ENCODE results near the gene LRRC28.
"Not testable (repeated sequence)": the region's sequence is repeated elsewhere in the genome, so short reads cannot be mapped to it uniquely, and the experiment has no call there.

The LRRC28 gene

DNA sequence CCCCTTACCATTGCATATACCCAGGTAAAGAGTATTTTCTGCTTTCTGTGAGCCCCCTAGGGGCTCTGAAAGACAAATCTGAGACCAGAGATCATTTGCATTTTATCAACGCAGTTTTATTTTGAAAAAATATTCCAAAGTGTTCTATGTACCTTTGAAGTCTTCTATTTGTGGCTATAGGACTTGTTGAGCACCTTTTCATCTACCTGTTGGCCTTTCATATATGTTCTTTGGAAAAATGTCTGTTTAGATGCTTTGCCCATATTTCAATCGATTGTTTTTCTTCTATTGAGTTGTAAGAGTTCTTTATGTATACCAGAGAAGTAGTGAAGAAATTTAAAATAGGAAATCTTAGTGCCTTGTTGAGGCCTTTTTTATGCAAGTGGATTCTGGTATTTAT lies 94.0 kb downstream of the LRRC28 start:
- DNase-seq = no peak

DNA sequence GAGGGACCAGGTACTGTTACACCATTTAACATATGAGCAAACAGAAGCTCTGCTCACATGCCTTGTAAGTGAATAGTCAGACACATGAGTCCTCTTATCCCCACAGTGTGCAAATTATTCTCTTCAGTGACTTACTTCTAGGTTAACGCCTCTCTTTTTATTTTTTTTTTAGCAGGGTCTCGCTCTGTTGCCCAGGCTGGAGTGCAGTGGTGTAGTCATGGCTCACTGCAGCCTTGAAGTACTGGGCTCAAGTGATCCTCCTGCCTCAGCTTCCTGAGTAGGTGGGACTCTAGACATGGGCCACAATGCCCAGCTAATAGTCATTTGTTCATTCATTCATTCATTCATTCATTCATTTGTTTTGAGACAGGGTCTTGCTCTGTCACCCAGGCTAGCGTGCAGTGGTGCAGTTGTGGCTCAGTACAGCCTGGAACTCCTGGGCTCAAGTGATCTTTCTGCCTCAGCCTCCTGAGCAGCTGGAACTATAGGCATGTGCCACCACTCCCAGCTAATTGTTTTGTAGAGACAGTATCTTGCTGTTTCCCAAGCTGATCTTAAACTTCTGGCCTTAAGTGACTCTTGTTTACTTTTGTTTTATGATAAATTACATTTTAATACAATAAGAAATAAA lies 94.7 kb downstream of the LRRC28 start:
- DNase-seq = no peak

DNA sequence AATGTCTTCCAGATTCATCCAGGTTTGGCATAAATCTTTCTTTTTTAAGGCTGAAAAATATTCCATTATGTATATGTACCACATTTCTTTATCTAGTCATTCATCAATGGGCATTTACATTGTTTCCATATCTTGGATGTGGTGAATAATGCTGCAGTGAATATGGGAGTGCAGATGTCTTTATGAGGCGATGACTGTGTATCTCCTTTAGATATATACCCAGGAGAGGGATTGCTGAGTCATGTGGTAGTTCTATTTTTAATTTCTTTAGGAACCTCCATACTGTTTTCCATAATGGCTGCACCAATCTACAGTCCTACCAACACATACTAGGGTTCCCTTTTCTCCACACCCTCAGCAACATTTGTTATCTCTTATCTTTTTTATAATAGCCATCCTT lies 96.3 kb downstream of the LRRC28 start:
- no peak for DNase-seq

DNA sequence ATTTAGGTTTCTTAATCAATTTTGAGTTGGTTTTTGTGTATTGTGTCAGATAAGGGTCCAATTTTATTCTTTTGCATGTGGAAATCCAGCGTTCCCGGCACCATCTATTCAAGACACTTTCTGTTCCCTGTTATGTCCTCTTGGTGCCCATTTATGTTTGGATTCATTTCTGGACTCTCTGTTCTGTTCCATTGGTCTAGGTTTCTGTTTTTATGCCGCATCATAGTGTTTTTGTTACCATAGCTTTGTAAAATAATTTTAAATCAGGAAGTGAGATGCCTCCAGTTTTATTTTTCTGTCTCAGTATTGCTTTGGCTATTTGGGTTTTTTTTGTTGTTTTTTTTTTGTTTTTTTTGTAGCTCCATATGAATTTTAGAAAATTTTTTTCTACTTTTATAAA lies 97.1 kb downstream of the LRRC28 start:
- no peak for DNase-seq

DNA sequence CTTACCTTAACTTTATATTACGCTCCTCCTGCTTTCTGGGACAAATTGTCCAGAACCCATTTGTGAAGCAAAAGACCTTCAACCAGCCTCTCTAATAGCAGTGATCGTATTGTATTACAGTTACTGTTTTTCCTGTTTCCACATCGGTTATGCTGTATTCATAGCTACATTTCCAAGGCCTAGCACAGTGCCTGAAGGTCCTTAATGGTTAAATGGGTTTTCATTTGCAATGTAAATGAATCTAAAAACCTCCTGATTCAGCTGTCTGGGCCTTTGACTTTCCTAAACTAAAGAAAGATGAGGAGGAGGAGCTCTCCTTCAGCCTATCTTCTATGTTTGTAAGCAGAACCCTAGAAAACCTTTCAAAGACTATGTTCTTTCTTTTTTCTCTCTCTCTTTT lies 99.1 kb downstream of the LRRC28 start:
- no peak for DNase-seq

DNA sequence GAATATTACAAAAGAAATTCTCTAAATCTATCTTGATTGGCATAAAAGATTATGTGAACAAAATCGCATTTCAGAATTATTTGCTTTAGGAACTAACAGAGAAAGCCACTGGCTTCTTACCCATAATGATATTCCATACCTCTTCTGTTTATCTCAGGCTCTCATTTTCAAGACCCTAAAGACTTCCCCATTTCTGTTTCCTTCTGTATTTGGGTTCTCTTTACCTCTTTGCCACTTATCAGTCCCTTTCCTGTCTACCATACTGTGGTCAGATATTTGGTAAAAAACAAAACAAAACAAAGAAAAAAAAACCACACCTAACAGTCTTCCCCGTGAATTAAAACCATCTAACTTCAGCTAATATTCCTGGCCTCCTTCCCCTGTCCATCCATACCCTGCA lies 108.5 kb downstream of the LRRC28 start:
- DNase-seq = no peak

DNA sequence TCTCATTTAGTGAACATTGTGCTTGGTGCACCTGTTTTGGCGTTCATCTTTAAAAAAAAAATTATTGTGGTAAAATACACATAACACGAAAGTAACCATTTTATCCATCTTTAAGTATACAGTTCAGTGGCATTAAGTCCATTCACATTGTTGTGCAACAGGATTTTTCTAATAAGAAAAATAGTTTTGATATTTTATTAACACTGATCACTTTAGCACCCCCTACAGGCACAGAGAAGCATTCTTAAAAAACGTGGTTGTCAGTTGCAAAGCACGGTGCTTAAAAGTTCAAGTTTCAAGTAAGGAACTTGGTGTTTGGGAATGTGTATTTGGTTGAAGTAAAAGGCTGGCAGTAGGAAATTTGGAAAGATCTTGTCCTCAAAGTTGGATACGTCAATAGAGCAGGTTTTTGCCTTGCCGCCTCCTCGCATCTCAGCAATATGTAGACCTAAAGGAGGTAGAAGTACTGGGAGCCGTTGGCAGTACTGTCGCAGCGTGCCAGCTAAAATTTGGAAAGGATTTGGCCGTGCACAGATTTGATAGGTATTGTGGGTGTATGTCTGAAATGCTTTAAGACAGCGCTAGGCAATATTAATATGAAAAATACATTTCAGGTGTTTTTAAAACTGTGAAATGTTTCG lies 110.4 kb downstream of the LRRC28 start:
- DNase-seq = no peak

DNA sequence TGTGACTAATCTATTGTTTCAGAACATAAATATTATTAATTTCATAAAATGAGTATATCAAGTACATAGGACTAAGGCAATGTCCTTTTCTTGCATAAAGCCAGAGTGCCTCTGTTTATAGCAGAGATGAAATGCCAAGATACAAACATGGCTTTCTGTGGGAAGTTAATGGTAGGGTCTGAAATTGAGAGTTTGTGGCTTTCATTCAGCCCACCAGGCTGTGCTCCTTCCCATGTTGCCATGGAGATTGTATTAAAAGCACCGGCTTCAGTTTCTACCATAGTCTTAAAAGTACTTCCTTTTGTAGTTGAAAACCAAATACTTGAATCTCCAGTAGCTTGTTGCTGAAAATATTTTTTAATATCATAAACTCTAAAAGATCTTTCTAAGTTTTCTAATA lies 114.0 kb downstream of the LRRC28 start:
- DNase-seq = no peak

DNA sequence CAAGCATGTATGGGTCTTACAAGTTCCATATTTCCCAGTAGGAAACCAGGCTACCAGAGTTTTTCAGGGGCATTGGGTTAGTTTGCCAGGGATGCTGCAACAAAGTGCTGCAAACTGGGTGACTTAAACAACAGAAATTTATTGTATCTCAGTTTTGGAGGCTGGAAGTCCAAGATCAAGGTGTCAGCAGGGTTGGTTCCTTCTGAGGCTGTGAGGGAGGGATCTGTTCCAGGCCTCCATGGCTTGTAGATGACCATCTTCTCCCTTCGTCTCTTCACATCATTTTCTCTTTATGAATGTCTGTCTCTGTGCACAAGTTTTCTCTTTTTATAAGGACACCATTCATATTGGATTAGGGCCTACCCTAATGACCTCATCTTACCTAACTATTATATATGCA lies 114.7 kb downstream of the LRRC28 start:
- no peak for DNase-seq

DNA sequence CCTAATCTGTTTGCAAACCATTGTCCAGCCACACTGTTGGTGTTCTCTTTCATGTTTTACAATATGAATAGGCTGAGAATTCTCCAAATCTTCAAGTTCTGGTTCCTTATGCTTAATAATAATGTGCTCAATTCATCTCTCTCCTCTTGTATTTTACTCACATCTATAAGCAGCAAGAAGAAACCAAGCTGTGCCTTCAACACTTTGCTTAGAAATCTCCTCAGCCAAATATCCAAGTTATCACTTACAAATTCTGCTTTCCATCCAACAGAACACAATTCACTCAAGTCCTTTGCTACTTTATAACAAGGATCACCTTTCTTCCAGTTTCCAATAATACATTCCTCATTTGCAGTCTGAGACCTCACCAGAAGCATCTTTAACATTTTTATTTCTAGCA lies 117.5 kb downstream of the LRRC28 start:
- DNase-seq = no peak

DNA sequence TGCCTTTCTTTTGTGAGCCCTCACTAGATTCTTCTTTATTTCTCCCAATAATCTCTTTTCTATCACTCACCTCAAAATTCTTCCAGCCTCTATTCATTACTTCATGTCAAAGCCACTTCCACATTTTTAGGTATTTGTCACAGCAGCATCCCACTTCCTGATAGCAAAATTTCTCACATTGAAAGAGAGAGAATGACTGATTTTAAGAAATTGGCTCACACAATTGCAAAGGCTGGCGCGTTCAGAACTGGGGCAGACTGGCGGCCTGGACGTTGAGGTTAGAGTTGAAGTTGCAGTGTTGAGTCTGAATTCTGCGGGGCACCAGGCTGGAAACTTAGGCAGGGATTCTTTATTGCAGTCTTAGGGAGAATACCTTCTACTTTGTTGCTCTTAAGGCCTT lies 117.9 kb downstream of the LRRC28 start:
- no peak for DNase-seq

DNA sequence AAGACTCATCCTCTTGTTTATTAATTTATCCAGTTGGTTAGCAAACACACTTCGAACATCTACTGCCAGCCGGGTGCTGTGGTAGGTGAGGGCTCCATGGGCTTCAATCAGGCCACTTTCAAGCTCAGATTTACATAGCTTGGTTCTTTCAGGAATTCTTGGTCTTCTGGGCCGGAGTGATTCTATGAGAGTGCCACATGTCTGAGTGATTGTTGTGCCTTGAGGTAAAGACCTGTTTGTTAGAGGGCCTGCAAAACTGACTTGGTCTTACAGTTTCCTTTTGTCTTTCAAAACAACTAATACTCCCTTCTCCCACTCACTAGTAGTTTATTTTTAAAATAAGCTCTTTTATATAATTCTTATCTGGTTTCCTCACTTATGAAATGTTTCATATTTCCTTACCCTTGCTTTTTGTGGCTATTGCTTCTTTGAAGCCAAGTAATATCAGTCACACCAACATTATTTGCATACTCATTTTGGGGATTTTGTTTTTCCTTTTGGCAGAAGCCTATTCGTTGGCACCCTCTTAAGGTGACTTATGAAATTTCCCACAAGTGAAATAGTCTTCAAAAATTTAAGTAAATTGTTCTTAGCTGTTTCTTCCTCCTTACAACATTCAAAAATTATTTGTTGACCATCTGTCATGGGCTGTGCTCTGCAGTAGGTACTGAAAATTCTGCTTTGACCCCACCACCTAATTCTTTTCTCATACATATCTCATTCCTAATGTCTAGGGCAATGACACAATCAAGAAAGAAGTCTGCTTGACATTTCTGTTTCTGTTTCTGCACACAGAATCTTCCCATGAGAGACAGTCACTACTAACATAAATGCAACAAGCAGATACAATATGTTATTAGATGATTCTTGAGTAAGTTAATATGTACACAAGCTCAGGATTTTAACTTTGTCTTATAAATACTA lies 120.2 kb downstream of the LRRC28 start:
- DNase-seq = no peak

DNA sequence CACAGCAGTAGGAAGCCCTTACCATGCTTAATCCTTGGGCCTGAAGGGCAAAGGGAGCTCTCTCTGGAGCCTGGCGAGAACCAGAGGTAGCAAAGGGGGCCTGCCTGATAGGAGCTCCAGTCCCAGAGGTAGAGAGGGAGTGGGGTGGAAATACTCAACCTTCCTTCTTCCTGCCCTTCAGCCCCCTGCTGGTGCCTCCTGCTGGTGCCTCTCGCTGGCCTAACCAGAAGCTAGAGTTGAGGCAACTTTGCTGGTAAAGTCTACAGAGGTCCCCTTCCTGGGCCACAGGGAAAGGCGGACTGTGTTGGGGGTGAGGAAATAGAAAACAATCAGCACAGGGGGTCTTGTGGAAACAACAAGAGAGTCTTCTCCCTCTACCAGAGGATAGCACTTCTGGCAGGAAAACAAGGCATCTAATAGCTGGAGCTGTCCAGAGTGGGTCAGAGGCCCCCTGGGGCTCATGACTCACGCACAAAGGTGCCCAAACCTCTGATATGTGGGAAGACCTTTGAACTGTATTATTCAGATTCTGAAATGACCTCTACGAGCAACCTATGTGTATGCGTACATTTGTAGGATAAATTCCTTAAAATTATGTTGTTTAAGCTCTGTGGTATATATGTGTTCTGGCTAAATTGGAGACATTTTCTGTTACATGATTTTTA lies 133.9 kb downstream of the LRRC28 start:
- no peak for DNase-seq

DNA sequence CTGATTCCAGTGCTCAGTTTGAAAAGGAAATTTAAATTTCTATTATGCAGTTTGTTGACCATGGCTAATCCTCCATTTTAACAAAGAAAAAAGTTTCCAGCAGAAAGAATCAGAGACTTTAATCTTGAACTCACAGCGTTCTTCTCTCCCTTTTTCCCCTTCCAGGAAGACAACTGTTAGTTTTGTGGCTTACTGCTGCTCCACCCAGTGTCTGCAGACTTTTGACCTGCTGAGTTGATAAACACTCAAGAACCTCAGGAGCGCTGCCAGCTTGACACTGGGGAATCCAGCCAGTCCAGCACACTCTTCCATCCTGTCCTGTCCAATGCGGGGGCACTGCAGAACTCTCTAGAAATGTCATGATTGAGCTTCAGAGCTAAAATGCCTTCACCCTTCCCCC lies 134.6 kb downstream of the LRRC28 start:
- DNase-seq = no peak

DNA sequence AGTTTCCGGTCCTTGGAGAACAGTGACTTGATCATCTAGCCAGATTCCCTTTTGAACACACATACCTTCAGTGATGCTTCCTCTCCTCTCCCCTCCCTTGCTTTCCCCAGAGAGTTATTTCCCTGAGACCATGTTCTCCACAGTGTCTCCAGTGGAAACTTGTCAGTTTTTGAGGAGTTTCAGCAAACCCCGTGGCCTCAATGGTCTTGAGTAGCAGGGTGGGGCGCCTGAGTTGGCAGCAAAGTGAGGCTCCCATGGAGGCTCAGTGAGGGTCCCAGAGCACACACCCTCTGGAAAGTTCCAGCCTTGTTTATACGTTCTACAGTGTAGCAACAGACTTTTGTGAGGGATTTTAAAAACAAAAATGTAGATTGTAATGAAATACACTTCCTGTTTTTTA lies 135.1 kb downstream of the LRRC28 start:
- DNase-seq = no peak

DNA sequence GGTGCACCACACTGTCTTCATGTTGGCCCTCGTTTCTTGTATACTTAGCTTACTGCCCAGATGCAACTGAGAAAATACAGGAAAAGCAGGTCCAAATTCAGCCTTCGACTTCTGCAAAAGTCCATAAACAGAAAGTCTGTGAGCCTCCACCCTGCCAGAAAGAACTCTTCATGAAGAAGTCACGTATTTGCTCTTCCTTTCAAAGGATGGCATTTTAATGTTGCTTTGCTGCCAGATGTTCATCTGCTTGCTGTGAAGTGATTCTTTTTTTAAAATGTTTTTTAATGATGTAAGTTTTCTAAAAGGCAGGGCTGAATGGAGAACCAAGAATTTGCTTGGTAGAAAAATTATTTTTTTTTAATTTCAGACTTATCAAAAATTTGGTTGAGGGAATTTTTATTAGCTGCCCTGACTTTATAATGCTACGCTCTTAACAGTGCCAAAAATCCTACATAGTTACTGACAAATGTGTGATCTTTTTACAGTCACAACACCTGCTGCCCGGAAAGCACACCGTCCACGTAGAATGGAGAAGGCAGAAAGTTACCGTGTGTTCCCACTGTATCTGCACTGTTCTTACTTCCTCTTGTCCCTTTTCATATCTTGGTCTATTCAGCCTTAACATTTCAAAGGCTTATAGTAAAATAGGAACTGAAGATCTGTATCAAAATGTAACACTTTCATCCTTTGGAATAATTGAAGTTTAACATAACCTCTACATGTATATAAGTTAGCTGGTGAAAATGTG lies 136.3 kb downstream of the LRRC28 start:
- no peak for DNase-seq

DNA sequence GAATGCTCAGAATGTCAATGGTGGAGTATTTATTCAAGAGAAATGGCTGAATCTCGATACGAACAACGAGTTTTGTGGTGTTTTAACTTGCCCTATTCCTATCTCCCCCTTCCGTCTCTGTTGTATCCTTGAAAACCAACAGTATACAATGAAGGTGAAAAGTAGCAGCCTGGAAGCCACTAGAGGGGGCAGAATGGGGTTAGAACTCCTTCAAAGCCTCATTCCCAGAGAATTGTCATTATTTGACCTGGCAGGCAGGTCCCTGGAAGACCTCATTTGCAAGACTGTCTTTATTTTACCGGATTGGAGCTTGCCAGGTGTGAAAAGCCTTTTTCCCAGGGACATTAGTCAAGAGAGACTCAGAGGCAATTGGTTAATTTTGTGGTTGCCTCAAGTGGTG lies 139.4 kb downstream of the LRRC28 start:
- no peak for DNase-seq

DNA sequence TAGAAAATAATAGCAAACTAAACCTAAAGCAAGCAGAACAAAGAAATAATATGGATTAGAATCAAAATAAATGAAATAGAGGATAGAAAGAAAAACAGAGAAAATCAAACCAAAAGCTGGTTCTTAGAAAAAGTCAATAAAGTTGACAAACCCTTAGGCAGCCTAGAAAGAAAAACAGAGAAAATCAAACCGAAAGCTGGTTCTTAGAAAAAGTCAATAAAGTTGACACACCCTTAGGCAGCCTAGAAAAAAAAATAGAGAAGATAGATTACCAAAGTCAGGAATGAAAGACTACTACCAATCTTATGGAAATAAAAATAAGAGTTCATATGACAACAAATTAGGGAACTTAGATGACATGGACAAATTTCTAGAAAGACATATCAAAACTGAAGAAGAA lies 142.4 kb downstream of the LRRC28 start:
- DNase-seq = no peak

DNA sequence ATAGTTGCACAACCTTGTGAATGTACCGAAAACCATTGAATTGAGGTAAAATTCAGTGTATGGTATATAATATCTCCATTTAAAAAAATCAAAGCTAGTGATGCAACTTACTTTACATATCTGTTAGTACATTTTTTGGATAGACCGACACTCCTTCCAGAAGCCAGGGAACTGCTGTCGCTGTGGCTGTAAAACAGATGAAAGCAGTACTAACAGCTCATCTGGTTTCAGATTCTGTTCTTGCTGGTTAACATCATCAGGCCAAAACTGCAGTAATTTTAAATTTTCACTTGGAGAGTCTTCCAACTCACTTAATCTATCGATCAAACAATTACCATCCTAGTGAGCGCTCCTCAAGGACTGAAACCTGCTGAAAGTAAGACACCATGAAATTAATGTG lies 145.1 kb downstream of the LRRC28 start:
- no peak for DNase-seq

DNA sequence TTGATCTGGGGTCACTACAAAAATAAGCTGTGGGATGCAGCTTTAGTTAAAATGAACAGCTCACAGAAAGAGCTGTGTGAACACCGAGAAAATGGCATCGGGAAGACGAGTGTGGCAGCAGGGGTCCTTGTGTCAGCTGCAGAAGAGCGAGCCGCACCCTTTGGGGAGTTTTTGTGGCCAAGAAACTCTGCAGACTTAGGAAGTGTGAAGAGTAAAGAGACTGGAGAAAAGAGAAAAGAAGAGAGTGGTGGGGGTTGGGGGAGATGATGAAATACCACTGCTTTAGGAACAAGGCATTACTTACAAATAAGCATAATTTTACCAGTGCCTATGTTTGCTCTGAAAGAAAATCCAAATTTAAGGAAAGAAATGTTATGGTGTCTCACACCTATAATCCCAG lies 147.8 kb downstream of the LRRC28 start:
- no peak for DNase-seq

DNA sequence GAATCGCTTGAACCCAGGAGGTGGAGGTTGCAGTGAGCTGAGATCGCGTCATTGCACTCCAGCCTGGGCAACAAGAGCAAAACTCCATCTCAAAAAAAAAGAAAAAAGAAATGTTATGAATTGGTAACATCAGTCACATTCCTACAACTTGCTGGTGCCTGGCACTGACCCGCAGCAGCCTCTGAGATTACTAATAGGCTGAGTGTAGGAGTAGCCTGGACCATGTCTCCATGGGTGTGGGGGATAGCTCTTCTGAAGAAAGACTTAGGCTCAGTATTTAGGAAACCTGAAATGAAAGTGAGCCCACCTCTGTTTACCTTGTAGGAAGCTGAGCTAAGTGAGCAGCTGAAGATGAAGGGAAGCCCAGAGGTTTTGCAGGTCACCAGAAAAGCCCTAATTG lies 148.3 kb downstream of the LRRC28 start:
- no peak for DNase-seq

DNA sequence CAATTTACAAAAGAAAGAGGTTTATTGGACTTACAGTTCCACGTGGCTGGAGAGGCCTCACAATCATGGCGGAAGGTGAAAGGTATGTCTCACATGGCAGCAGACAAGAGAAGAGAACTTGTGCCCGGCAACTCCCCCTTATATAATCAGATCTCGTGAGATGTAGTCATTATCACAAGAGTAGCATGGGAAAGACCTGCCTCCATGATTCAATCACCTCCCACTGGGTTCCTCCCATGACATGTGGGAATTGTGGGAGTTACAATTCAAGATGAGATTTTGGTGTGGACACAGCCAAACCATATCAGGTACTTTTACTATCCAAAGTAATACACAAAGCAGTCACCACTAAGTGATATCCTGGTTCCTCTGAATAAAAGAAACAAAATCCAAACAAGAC lies 149.9 kb downstream of the LRRC28 start:
- DNase-seq = not testable (repeated sequence)
